Uterus (tissue), 2 donors: ENCODE data around the gene C10orf53.

ENCODE experiments used
- CTCF ChIP-seq, 4 experiments: fragments of 200-600 bp in 2 of 4; fragments of 450-650 bp in 2 of 4; sonication (generic) in 2 of 4; IDR thresholded peaks; one replicate each; pipeline ENCODE4 v1.5.1; 2016 to 2019; ENCODE audit warnings: antibody characterized with exemption in 4 of 4, mild to moderate bottlenecking in 2 of 4, moderate library complexity in 1 of 4
- POLR2A ChIP-seq, 2 donors: fragments of 450-650 bp; IDR thresholded peaks; one replicate each; pipeline ENCODE4 v1.6.1; 2016; ENCODE audit warnings: antibody characterized with exemption in 2 of 2, mild to moderate bottlenecking in 1 of 2, moderate library complexity in 1 of 2

DNA sequence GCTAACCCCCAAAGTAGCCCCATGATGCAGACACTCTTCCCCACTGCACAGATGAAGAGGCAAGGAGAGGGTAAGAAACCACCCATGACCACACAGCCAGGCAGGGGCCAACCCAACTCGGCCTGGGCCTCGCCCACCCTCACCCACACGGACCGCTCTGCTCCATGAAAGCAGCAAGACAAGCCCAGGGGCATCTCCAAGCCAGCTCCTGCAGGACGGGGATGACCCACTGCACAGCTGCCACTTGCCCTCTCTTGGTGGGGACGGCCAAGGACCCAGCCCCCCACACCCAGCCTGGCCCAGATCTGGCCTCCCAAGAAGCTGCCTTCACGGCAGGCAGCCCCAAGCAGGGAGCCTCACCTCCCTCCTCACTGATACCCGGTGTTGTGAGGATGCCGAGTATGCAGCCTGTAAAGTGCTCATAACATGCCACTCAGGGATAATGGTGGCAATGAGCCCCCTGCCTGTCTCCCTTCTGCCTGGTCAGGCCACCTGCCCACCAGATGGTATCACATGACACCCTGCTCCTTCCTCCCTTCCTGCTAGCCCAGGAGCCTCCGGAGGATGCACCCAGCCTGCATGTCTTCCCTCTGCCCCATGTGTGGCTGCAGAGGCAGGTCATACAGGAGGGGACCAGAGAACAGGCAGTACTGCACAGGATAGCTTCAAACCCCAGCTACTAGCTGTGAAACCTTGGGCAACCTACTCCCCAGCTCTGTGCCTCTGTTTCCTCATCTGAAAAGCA lies 59.3 kb downstream of the C10orf53 start:
- no peak for TF ChIP-seq CTCF (IDR thresholded peaks at IDR 0.05)
- no peak for TF ChIP-seq POLR2A (IDR thresholded peaks at IDR 0.05)
